OCI-LY7 (cell line): ENCODE data around the gene HECW1. TPM values are rescaled to one million over a fixed set of nuclear protein-coding genes. Genes with fewer than 3 reads are reported as not detected.

ENCODE experiments used
- BruUV-seq: library from RNA; stranded (reverse); fragments of 400-500 nt; replicated peaks from 2 replicates; lab custom pipeline; 2021; lab: Mats Ljungman, UMichigan
- CTCF ChIA-PET: fragments of 300-600 bp; sonication (Branson Sonifier 250); formaldehyde crosslinking; loops from one replicate; lab custom pipeline; 2022; ENCODE audit warnings: antibody characterized with exemption; ENCODE audit not compliant: unreplicated experiment; lab: Charles Lee
- POLR2A ChIA-PET: fragments of 300-600 bp; sonication (Branson Sonifier 250); formaldehyde crosslinking; loops from one replicate; lab custom pipeline; 2022; ENCODE audit warnings: antibody characterized with exemption; lab: Charles Lee
- DNase-seq: peaks from one replicate; pipeline ENCODE4 v3.0.0-alpha.2; 2015; ENCODE audit warnings: low spot score
- H2AFZ ChIP-seq: fragments of 200-600 bp; sonication (generic), shearing (Covaris generic); 2 replicates; pipeline ENCODE4 v1.6.1; 2014; ENCODE audit warnings: mild to moderate bottlenecking, antibody characterized with exemption, low read length, moderate library complexity
- H3K27ac ChIP-seq: fragments of 200-600 bp; sonication (generic); 2 replicates; pipeline ENCODE4 v1.5.1; 2014; ENCODE audit warnings: mixed run types, low read depth, mild to moderate bottlenecking, moderate library complexity, low read length, inconsistent platforms; ENCODE audit not compliant: poor library complexity, severe bottlenecking
- H3K36me3 ChIP-seq: fragments of 200-600 bp; sonication (generic); 2 replicates; pipeline ENCODE4 v1.6.1; 2014; ENCODE audit warnings: mild to moderate bottlenecking, antibody characterized with exemption, low read length, moderate library complexity, mixed read lengths; ENCODE audit not compliant: insufficient read depth
- H3K4me1 ChIP-seq: fragments of 200-600 bp; sonication (generic); 2 replicates; pipeline ENCODE4 v1.5.1; 2014; ENCODE audit warnings: mild to moderate bottlenecking, low read length; ENCODE audit not compliant: insufficient read depth, poor library complexity, severe bottlenecking
- H3K4me2 ChIP-seq: fragments of 200-600 bp; sonication (generic); 2 replicates; pipeline ENCODE4 v1.6.1; 2014; ENCODE audit warnings: mild to moderate bottlenecking, low read length
- H3K4me3 ChIP-seq: fragments of 200-600 bp; sonication (generic); 2 replicates; pipeline ENCODE4 v1.5.1; 2014; ENCODE audit warnings: mild to moderate bottlenecking, low read depth, low read length; ENCODE audit not compliant: poor library complexity, severe bottlenecking
- H3K79me2 ChIP-seq: fragments of 200-600 bp; sonication (generic); 2 replicates; pipeline ENCODE4 v1.6.1; 2016; ENCODE audit warnings: low read depth, mild to moderate bottlenecking, low read length, moderate library complexity, mixed read lengths; ENCODE audit not compliant: insufficient read depth
- H3K9me2 ChIP-seq: fragments of 200-600 bp; sonication (generic); 2 replicates; pipeline ENCODE4 v1.6.1; 2016; ENCODE audit warnings: mild to moderate bottlenecking, low read length, mixed read lengths; ENCODE audit not compliant: insufficient read depth
- H3K9me3 ChIP-seq: fragments of 200-600 bp; sonication (generic); 2 replicates; pipeline ENCODE4 v1.6.1; 2014; ENCODE audit warnings: mild to moderate bottlenecking, mixed run types, low read length, mixed read lengths
- H4K20me1 ChIP-seq: fragments of 200-600 bp; sonication (generic); 2 replicates; pipeline ENCODE4 v1.6.1; 2014; ENCODE audit warnings: mild to moderate bottlenecking, antibody characterized with exemption, low read length, moderate library complexity, mixed read lengths; ENCODE audit not compliant: insufficient read depth
- EZH2phosphoT487 ChIP-seq: fragments of 200-600 bp; sonication (generic); IDR thresholded peaks from 2 replicates; pipeline ENCODE4 v1.6.1; 2018; ENCODE audit warnings: low read depth, borderline replicate concordance, mild to moderate bottlenecking, mixed run types, antibody characterized with exemption, low read length, moderate library complexity, mixed read lengths
- intact Hi-C: fragments of 100-400 bp; cut with micrococcal nuclease; formaldehyde crosslinking; loops from one replicate; pipeline ENCODE4 v1.10.0; 2022; ENCODE audit not compliant: unreplicated experiment
- total RNA-seq, 2 experiments: library from RNA; depleted of rRNA in 1 of 2; stranded (reverse); fragments of >200 nt in 1 of 2; shearing (Covaris generic) in 1 of 2; gene quantifications; 2 replicates each; pipeline ENCODE4 v1.2.3, GENCODE V29; 2014 to 2022
- TF ChIP-seq, protein P1 (sequence below): fragments of 200-600 bp; sonication (generic); conservative IDR thresholded peaks from 2 replicates; pipeline ENCODE4 v1.5.1; 2014; ENCODE audit warnings: mild to moderate bottlenecking, antibody characterized with exemption, low read length, moderate library complexity, mixed read lengths

Gene HECW1
- total RNA-seq, 2 experiments from 2014 or later, result 2.0 TPM

GRCh38 chr7:43467406-43467805 lies 355.0 kb downstream of the HECW1 start:
- Histone ChIP-seq H2AFZ (no peak overlapping the region), H3K4me2 (no peak overlapping the region), H3K9me3 (no peaks in the 10 kb centered on the region), H3K79me2 (no peaks in the 10 kb centered on the region), H3K4me1 (no peaks in the 10 kb centered on the region), H3K27ac (no peak overlapping the region), H3K36me3 (no peaks in the 10 kb centered on the region), H3K9me2 (no peaks in the 10 kb centered on the region), H3K4me3 (no peak overlapping the region), H4K20me1 (no peaks in the 10 kb centered on the region)
- BruUV-seq, result no TSS peak
- ChIA-PET POLR2A (interaction anchor here (0.5 kb wide), 1 partner anchor 19 kb away, joined by 3 read pairs; no protein-coding TSS in a partner anchor), CTCF (no interaction called here)
- DNase-seq, result no peak
- intact Hi-C loops, result no loop called here
- TF ChIP-seq EZH2phosphoT487, result no peak
- TF ChIP-seq, protein P1, sequence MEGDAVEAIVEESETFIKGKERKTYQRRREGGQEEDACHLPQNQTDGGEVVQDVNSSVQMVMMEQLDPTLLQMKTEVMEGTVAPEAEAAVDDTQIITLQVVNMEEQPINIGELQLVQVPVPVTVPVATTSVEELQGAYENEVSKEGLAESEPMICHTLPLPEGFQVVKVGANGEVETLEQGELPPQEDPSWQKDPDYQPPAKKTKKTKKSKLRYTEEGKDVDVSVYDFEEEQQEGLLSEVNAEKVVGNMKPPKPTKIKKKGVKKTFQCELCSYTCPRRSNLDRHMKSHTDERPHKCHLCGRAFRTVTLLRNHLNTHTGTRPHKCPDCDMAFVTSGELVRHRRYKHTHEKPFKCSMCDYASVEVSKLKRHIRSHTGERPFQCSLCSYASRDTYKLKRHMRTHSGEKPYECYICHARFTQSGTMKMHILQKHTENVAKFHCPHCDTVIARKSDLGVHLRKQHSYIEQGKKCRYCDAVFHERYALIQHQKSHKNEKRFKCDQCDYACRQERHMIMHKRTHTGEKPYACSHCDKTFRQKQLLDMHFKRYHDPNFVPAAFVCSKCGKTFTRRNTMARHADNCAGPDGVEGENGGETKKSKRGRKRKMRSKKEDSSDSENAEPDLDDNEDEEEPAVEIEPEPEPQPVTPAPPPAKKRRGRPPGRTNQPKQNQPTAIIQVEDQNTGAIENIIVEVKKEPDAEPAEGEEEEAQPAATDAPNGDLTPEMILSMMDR, result no peak

- POLR2A ChIA-PET, result interaction anchor here (0.5 kb wide), 1 partner anchor 20 kb away, joined by 3 read pairs; no protein-coding TSS in a partner anchor
- Histone ChIP-seq H3K27ac (no peak overlapping the region), H3K4me1 (no peaks in the 10 kb centered on the region), H4K20me1 (no peaks in the 10 kb centered on the region), H3K4me2 (no peak overlapping the region), H3K4me3 (no peak overlapping the region), H3K9me3 (no peaks in the 10 kb centered on the region), H3K79me2 (no peaks in the 10 kb centered on the region), H3K36me3 (no peaks in the 10 kb centered on the region), H3K9me2 (no peaks in the 10 kb centered on the region), H2AFZ (no peak overlapping the region)
- no TSS peak for BruUV-seq
- TF ChIP-seq EZH2phosphoT487, result no peak
- TF ChIP-seq, protein P1, result no peak
- CTCF ChIA-PET, result no interaction called here
- intact Hi-C loops, result no loop called here
- no peak for DNase-seq
Measured at GRCh38 chr7:43467846-43468245, 355.4 kb downstream of the HECW1 start.

GRCh38 chr7:43469051-43469450 lies 356.6 kb downstream of the HECW1 start:
- TF ChIP-seq, protein P1, result no peak
- no peak for TF ChIP-seq EZH2phosphoT487
- Histone ChIP-seq H3K4me3 (no peak overlapping the region), H3K9me3 (no peaks in the 10 kb centered on the region), H3K4me1 (no peaks in the 10 kb centered on the region), H4K20me1 (no peaks in the 10 kb centered on the region), H3K9me2 (no peaks in the 10 kb centered on the region), H3K27ac (no peak overlapping the region), H2AFZ (no peak overlapping the region), H3K4me2 (no peak overlapping the region), H3K79me2 (no peaks in the 10 kb centered on the region), H3K36me3 (no peaks in the 10 kb centered on the region)
- no peak for DNase-seq
- no TSS peak for BruUV-seq
- intact Hi-C loops, result no loop called here
- ChIA-PET CTCF (no interaction called here), POLR2A (interaction anchor here (0.7 kb wide), 1 partner anchor 13 kb away, joined by 3 read pairs; no protein-coding TSS in a partner anchor)
